Suprapubic skin (tissue), 4 donors: ENCODE measurements around the gene STH. TPM values are rescaled to one million over a fixed set of nuclear protein-coding genes. Genes with fewer than 3 reads are reported as not detected.

Experiments used
- DNase-seq, 2 donors: peaks; one replicate each; pipeline ENCODE4 v3.0.0-alpha.2; 2019; ENCODE audit warnings: low spot score in 2 of 2
- H3K27ac ChIP-seq: fragments of 200-600 bp; sonication (generic); one replicate; pipeline ENCODE4 v1.5.1; 2019
- H3K27me3 ChIP-seq: fragments of 200-600 bp; sonication (generic); one replicate; pipeline ENCODE4 v1.5.1; 2019
- H3K36me3 ChIP-seq: fragments of 200-600 bp; sonication (generic); one replicate; pipeline ENCODE4 v1.5.1; 2019
- H3K4me1 ChIP-seq: fragments of 200-600 bp; sonication (generic); one replicate; pipeline ENCODE4 v1.5.1; 2019
- H3K4me3 ChIP-seq: fragments of 200-600 bp; sonication (generic); one replicate; pipeline ENCODE4 v1.5.1; 2019; ENCODE audit warnings: mild to moderate bottlenecking
- H3K9me3 ChIP-seq: fragments of 200-600 bp; sonication (generic); one replicate; pipeline ENCODE4 v1.5.1; 2019
- EP300 ChIP-seq: sonication (generic); formaldehyde crosslinking; IDR thresholded peaks from one replicate; pipeline ENCODE4 v1.6.1; 2017; ENCODE audit warnings: antibody characterized with exemption
- POLR2A ChIP-seq, 2 donors: fragments of 450-650 bp; IDR thresholded peaks; one replicate each; pipeline ENCODE4 v1.6.1; 2017; ENCODE audit warnings: antibody characterized with exemption in 2 of 2, mild to moderate bottlenecking in 2 of 2, moderate library complexity in 2 of 2
- POLR2AphosphoS5 ChIP-seq, 3 donors: sonication (generic); formaldehyde crosslinking; IDR thresholded peaks; one replicate each; pipeline ENCODE4 v1.6.1; 2017; ENCODE audit warnings: antibody characterized with exemption in 3 of 3
- WGBS: methylation state at CpG from one replicate; pipeline ENCODE4 v1.1.5; 2018; 5-methylcytosine and 5-hydroxymethylcytosine counted together
- total RNA-seq, 4 donors: library from RNA; depleted of rRNA; stranded (reverse); fragments of >200 nt; gene quantifications; one replicate each; pipeline ENCODE4 v1.1.0, GENCODE V29; 2016
- TF ChIP-seq, protein P1 (sequence below), 2 donors: fragments of 200-600 bp in 1 of 2; fragments of 450-650 bp in 1 of 2; sonication (generic) in 1 of 2; IDR thresholded peaks; one replicate each; pipeline ENCODE4 v1.5.1; 2016 to 2019; ENCODE audit warnings: antibody characterized with exemption in 2 of 2, mild to moderate bottlenecking in 1 of 2, moderate library complexity in 1 of 2

STH gene
- total RNA-seq, 4 donors from 2014 or later: not detected

DNA sequence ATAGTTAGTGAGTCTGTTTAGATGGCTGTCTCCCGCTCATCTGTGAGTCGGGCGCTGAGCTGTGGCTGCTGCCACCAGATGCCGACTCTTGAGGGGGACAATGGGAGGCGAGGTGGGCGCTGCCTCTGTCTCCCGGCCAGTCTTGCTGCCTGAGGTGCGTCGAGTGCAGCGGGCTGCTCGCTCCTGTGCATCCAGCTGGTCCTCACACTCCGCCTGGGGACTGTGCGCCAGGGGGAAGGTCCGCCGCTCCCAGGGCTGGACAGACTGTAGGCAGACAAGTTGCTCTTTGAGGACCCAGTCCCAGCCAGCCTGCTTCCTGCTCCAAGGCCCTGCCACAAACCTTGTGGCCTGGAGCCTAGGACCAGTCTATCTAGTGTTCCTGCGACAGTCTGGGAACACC is 32.4 kb downstream of the STH start:
- H3K36me3 ChIP-seq: peaks cover 80% of the 10 kb centered on the region

DNA sequence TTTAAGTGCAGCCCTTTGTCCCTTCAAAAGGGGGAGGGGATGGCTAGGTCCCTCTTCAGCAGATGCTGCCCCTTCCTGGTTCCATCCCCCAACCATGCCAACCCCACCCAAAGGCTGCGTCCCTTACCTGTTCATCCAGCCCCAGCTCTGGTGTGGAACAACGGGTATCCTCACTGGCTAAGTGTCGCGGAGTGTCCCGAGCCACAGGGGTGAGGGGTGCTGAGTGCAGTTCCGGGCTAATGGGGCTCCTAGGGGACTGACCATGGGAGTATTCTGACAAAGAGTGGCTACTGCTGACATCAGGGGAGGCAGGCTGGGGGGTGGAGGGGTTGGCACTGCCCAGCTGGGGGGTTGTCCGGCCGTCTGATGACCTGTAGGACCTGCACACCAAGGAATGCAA is 32.9 kb downstream of the STH start:
- H3K27me3 ChIP-seq: no peaks in the 10 kb centered on the region
- no peaks in the 10 kb centered on the region for H3K9me3 ChIP-seq
- H3K27ac ChIP-seq: no peak overlapping the region
- TF ChIP-seq EP300 (no peak), POLR2AphosphoS5 (IDR thresholded peaks at IDR 0.05) (no peak), POLR2A (IDR thresholded peaks at IDR 0.05) (no peak)
- TF ChIP-seq, protein P1, sequence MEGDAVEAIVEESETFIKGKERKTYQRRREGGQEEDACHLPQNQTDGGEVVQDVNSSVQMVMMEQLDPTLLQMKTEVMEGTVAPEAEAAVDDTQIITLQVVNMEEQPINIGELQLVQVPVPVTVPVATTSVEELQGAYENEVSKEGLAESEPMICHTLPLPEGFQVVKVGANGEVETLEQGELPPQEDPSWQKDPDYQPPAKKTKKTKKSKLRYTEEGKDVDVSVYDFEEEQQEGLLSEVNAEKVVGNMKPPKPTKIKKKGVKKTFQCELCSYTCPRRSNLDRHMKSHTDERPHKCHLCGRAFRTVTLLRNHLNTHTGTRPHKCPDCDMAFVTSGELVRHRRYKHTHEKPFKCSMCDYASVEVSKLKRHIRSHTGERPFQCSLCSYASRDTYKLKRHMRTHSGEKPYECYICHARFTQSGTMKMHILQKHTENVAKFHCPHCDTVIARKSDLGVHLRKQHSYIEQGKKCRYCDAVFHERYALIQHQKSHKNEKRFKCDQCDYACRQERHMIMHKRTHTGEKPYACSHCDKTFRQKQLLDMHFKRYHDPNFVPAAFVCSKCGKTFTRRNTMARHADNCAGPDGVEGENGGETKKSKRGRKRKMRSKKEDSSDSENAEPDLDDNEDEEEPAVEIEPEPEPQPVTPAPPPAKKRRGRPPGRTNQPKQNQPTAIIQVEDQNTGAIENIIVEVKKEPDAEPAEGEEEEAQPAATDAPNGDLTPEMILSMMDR (IDR thresholded peaks at IDR 0.05): no peak
- peaks cover 81% of the 10 kb centered on the region for H3K36me3 ChIP-seq
- 94% methylated on average over 8 of the region's 8 CpGs for WGBS
- H3K4me1 ChIP-seq: no peaks in the 10 kb centered on the region
- DNase-seq: no peak
- H3K4me3 ChIP-seq: no peak overlapping the region

More for the DNA sequence above, 32.4 kb downstream of the STH start:
- no peaks in the 10 kb centered on the region for H3K4me1 ChIP-seq
- no peak overlapping the region for H3K27ac ChIP-seq
- H3K27me3 ChIP-seq: no peaks in the 10 kb centered on the region
- DNase-seq: no peak
- H3K4me3 ChIP-seq: no peak overlapping the region
- TF ChIP-seq, protein P1 (IDR thresholded peaks at IDR 0.05): no peak
- TF ChIP-seq POLR2AphosphoS5 (IDR thresholded peaks at IDR 0.05) (no peak), POLR2A (IDR thresholded peaks at IDR 0.05) (no peak), EP300 (no peak)
- WGBS: 80% methylated on average over 4 of the region's 16 CpGs
- H3K9me3 ChIP-seq: no peaks in the 10 kb centered on the region

DNA sequence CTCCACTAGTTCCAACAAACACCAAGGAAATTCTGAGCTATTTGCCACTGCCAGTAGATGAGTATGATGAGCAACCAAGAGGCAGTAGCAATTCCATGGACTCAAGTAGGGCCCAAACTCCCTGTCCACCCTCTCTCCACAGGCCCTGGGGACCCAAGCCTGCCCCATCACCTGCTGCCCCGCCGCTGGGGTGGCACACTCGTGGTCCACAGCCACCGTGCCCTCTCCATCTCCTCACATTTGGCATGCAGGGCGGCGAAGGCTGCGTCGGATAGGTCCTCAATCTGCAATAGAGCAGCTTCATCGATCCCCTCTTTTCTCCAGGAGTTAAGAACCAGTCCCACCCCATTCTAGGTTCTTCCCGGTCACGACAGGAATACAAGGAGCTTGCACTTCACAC is 33.9 kb downstream of the STH start:
- Histone ChIP-seq H3K4me1 (no peaks in the 10 kb centered on the region), H3K36me3 (peaks cover 86% of the 10 kb centered on the region), H3K9me3 (no peaks in the 10 kb centered on the region), H3K27me3 (no peaks in the 10 kb centered on the region), H3K27ac (no peak overlapping the region), H3K4me3 (no peak overlapping the region)
- TF ChIP-seq POLR2AphosphoS5 (IDR thresholded peaks at IDR 0.05): no peak
- no peak for TF ChIP-seq EP300
- no peak for TF ChIP-seq POLR2A (IDR thresholded peaks at IDR 0.05)
- TF ChIP-seq, protein P1 (IDR thresholded peaks at IDR 0.05): no peak
- WGBS: 93% methylated on average over 11 of the region's 11 CpGs
- DNase-seq: no peak

DNA sequence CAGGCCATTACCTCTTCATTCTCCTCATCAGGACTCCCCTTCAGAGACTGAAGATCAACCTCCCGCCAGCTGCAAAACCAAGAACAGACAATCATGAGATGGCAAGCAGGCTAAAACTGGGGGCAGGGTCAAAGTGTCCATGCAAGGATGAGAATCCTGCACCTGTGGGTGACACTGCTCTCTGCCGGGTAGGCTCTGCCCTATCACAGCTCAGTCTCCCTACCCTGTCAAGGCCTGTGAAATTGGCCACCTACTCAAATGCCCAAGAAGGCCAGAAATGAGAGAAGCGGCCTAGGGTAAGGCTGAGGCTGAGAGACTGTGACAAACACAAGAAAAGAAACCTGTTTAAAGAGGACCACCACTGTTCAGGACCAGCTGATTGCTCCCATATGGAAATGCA is 34.3 kb downstream of the STH start:
- WGBS: 98% methylated on average over 3 of the region's 3 CpGs
- no peak overlapping the region for H3K4me3 ChIP-seq
- H3K27ac ChIP-seq: no peak overlapping the region
- no peaks in the 10 kb centered on the region for H3K4me1 ChIP-seq
- TF ChIP-seq POLR2AphosphoS5 (IDR thresholded peaks at IDR 0.05): no peak
- TF ChIP-seq POLR2A (IDR thresholded peaks at IDR 0.05): no peak
- no peak for TF ChIP-seq EP300
- TF ChIP-seq, protein P1 (IDR thresholded peaks at IDR 0.05): no peak
- H3K36me3 ChIP-seq: peaks cover 86% of the 10 kb centered on the region
- no peak for DNase-seq
- H3K27me3 ChIP-seq: no peaks in the 10 kb centered on the region
- no peaks in the 10 kb centered on the region for H3K9me3 ChIP-seq

DNA sequence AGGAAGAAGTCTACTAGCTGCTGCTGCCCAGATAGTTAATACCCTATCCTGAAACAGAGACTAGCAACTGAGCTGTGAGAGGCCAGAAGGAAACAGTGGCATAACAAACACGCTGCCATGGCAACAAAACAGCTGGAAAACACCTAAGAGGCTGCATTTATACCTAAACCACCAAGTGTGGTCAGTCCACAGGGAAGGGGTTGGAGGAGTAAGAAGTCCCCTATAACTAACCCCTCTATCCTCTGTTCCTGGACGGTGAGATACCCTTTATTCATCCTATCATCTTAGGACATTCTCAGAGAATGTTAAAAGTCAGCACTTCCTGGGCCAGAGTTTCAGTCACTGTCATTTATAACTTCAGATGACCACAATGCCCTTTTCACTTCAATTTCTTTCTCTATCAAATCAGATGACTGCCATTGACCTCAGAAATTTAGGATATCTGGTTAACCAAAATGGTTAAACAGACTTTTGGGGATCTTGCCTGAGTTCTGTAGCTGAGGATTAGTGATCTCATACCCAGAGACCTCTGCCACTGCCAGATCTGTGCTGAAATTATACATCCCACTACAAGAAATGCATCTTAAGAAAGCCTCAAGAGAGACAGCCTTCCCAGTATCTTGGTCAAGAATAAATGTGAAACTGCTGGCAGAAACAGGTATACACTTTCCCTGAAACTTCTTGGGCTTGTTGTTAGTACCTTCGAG is 36.2 kb downstream of the STH start:
- Histone ChIP-seq H3K4me1 (no peaks in the 10 kb centered on the region), H3K27me3 (no peaks in the 10 kb centered on the region), H3K9me3 (no peaks in the 10 kb centered on the region), H3K4me3 (no peak overlapping the region), H3K27ac (no peak overlapping the region), H3K36me3 (peaks cover 100% of the 10 kb centered on the region)
- no peak for DNase-seq
- WGBS: 77% methylated on average over 3 of the region's 3 CpGs
- TF ChIP-seq, protein P1 (IDR thresholded peaks at IDR 0.05): no peak
- TF ChIP-seq POLR2A (IDR thresholded peaks at IDR 0.05): no peak
- TF ChIP-seq POLR2AphosphoS5 (IDR thresholded peaks at IDR 0.05): no peak
- TF ChIP-seq EP300: no peak
